ENCODE measurements around the gene RHOJ.

Gene RHOJ

GRCh38 chr14:63205866-63206265, 1.6 kb downstream of the RHOJ start:
- DNase-seq (ENCODE audit: low read depth): no peak

GRCh38 chr14:63209160-63209559, 4.9 kb downstream of the RHOJ start:
- no peak for DNase-seq (ENCODE audit: low read depth)

- no peak for DNase-seq (ENCODE audit: low read depth)
Measured at GRCh38 chr14:63210812-63211211, 6.6 kb downstream of the RHOJ start.

- DNase-seq (ENCODE audit: low read depth): no peak
Measured at GRCh38 chr14:63212209-63212608, 8.0 kb downstream of the RHOJ start.

- no peak for DNase-seq (ENCODE audit: low read depth)
Measured at GRCh38 chr14:63212776-63213500, 8.7 kb downstream of the RHOJ start.

GRCh38 chr14:63214417-63215196, 10.4 kb downstream of the RHOJ start:
- no peak for DNase-seq (ENCODE audit: low read depth)

GRCh38 chr14:63220526-63220925, 16.3 kb downstream of the RHOJ start:
- DNase-seq (ENCODE audit: low read depth): no peak

GRCh38 chr14:63223596-63223995, 19.4 kb downstream of the RHOJ start:
- no peak for DNase-seq (ENCODE audit: low read depth)

- no peak for DNase-seq (ENCODE audit: low read depth)
Measured at GRCh38 chr14:63224196-63224595, 20.0 kb downstream of the RHOJ start.

GRCh38 chr14:63228217-63228616, 24.0 kb downstream of the RHOJ start:
- DNase-seq (ENCODE audit: low read depth): no peak

GRCh38 chr14:63229330-63230059, 25.3 kb downstream of the RHOJ start:
- DNase-seq (ENCODE audit: low read depth): no peak

GRCh38 chr14:63231766-63232165, 27.5 kb downstream of the RHOJ start:
- no peak for DNase-seq (ENCODE audit: low read depth)

- DNase-seq (ENCODE audit: low read depth): no peak
Measured at GRCh38 chr14:63237791-63238190, 33.5 kb downstream of the RHOJ start.

- no peak for DNase-seq (ENCODE audit: low read depth)
Measured at GRCh38 chr14:63240221-63240620, 36.0 kb downstream of the RHOJ start.

- no peak for DNase-seq (ENCODE audit: low read depth)
Measured at GRCh38 chr14:63241096-63241495, 36.9 kb downstream of the RHOJ start.

GRCh38 chr14:63243646-63244045, 39.4 kb downstream of the RHOJ start:
- no peak for DNase-seq (ENCODE audit: low read depth)

- DNase-seq (ENCODE audit: low read depth): no peak
Measured at GRCh38 chr14:63245893-63246292, 41.6 kb downstream of the RHOJ start.

GRCh38 chr14:63248211-63248610, 44.0 kb downstream of the RHOJ start:
- no peak for DNase-seq (ENCODE audit: low read depth)

- no peak for DNase-seq (ENCODE audit: low read depth)
Measured at GRCh38 chr14:63249092-63249491, 44.8 kb downstream of the RHOJ start.

GRCh38 chr14:63257299-63257698, 53.1 kb downstream of the RHOJ start:
- no peak for DNase-seq (ENCODE audit: low read depth)

- no peak for DNase-seq (ENCODE audit: low read depth)
Measured at GRCh38 chr14:63262446-63262845, 58.2 kb downstream of the RHOJ start.

GRCh38 chr14:63266106-63266505, 61.9 kb downstream of the RHOJ start:
- DNase-seq (ENCODE audit: low read depth): no peak

GRCh38 chr14:63267171-63267570, 62.9 kb downstream of the RHOJ start:
- no peak for DNase-seq (ENCODE audit: low read depth)
